ENCODE results near the gene FAM234B. TPM values are rescaled to one million over a fixed set of nuclear protein-coding genes. Genes with fewer than 3 reads are reported as not detected.

Gene FAM234B
- polyA plus RNA-seq, 1 donor from 2014 or later, result 20.5 TPM

DNA sequence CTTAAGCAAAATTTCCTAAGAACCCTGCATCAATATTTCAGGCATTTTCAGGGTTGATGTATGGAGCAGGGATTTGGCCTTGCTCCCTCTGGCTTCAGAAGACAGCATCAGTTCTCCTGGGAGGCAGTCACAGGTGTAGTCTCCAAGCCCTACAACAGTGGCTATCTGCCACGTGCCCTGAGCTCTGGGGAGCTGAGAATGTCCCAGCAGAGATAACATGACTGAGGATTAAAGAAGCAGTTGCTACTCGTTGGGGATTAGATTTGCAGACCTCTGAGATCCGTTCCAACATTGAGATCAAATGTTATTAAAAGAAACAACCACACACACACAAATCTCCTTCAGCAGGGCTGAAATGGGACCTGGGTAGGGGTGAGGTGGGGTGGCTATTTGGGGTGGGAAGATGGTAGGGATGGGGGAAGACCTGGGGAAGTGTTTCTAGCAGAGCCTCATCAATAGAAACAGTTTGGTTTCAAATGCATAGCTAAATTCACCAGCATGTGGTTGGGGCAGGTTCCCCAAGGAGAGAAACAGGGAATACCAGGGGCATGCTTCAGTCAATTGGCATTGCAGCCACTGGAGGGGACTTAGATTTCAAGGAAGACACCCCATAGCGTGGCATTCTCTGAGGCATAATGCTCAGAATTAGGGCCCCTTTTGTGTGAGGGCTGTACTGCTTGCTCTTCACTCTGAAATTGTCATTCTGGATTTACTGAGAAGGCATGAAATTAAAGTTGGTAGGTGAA is 15.2 kb upstream of the FAM234B start:
- H3K27ac ChIP-seq (ENCODE audit: low read length), result no peak overlapping the region
- no peaks in the 10 kb centered on the region for H3K36me3 ChIP-seq (ENCODE audit: insufficient read depth, low read length)
- no peaks in the 10 kb centered on the region for H3K27me3 ChIP-seq (ENCODE audit: insufficient read depth, low read depth, low read length)
- no peaks in the 10 kb centered on the region for H3K9me3 ChIP-seq (ENCODE audit: low read length)
- H2AFZ ChIP-seq (ENCODE audit: low read depth, low read length), result no peak overlapping the region
- no peaks in the 10 kb centered on the region for H4K20me1 ChIP-seq (ENCODE audit: insufficient read depth)
- no peaks in the 10 kb centered on the region for H3K79me2 ChIP-seq (replicated peaks; ENCODE audit: insufficient read depth, low read length)
- no peaks in the 10 kb centered on the region for H3K9me2 ChIP-seq (ENCODE audit: insufficient read depth, low read length)
- H3K4me2 ChIP-seq (ENCODE audit: low read length), result no peak overlapping the region
- TF ChIP-seq RAD21 (conservative IDR thresholded peaks at IDR 0.05) (no peak), TAF1 (IDR thresholded peaks at IDR 0.05; ENCODE audit: low read depth) (no peak), SMC3 (conservative IDR thresholded peaks at IDR 0.05; ENCODE audit: poor library complexity) (no peak), EZH2 (IDR thresholded peaks at IDR 0.05; ENCODE audit: borderline replicate concordance, insufficient read depth, low read length, poor library complexity, severe bottlenecking) (no peak), EP300 (conservative IDR thresholded peaks at IDR 0.05; ENCODE audit: poor library complexity, severe bottlenecking) (no peak), POLR2AphosphoS5 (IDR thresholded peaks at IDR 0.05) (no peak), MXI1 (conservative IDR thresholded peaks at IDR 0.05; ENCODE audit: poor library complexity, severe bottlenecking) (no peak)
- TF ChIP-seq, protein P1, sequence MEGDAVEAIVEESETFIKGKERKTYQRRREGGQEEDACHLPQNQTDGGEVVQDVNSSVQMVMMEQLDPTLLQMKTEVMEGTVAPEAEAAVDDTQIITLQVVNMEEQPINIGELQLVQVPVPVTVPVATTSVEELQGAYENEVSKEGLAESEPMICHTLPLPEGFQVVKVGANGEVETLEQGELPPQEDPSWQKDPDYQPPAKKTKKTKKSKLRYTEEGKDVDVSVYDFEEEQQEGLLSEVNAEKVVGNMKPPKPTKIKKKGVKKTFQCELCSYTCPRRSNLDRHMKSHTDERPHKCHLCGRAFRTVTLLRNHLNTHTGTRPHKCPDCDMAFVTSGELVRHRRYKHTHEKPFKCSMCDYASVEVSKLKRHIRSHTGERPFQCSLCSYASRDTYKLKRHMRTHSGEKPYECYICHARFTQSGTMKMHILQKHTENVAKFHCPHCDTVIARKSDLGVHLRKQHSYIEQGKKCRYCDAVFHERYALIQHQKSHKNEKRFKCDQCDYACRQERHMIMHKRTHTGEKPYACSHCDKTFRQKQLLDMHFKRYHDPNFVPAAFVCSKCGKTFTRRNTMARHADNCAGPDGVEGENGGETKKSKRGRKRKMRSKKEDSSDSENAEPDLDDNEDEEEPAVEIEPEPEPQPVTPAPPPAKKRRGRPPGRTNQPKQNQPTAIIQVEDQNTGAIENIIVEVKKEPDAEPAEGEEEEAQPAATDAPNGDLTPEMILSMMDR (IDR thresholded peaks at IDR 0.05; ENCODE audit: poor library complexity, severe bottlenecking), result no peak
- TF ChIP-seq, protein P2, sequence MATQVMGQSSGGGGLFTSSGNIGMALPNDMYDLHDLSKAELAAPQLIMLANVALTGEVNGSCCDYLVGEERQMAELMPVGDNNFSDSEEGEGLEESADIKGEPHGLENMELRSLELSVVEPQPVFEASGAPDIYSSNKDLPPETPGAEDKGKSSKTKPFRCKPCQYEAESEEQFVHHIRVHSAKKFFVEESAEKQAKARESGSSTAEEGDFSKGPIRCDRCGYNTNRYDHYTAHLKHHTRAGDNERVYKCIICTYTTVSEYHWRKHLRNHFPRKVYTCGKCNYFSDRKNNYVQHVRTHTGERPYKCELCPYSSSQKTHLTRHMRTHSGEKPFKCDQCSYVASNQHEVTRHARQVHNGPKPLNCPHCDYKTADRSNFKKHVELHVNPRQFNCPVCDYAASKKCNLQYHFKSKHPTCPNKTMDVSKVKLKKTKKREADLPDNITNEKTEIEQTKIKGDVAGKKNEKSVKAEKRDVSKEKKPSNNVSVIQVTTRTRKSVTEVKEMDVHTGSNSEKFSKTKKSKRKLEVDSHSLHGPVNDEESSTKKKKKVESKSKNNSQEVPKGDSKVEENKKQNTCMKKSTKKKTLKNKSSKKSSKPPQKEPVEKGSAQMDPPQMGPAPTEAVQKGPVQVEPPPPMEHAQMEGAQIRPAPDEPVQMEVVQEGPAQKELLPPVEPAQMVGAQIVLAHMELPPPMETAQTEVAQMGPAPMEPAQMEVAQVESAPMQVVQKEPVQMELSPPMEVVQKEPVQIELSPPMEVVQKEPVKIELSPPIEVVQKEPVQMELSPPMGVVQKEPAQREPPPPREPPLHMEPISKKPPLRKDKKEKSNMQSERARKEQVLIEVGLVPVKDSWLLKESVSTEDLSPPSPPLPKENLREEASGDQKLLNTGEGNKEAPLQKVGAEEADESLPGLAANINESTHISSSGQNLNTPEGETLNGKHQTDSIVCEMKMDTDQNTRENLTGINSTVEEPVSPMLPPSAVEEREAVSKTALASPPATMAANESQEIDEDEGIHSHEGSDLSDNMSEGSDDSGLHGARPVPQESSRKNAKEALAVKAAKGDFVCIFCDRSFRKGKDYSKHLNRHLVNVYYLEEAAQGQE (IDR thresholded peaks at IDR 0.05; ENCODE audit: borderline replicate concordance), result no peak
- no peak overlapping the region for H3K4me3 ChIP-seq (ENCODE audit: low read length)
- H3K9ac ChIP-seq (ENCODE audit: low read length), result no peak overlapping the region
- H3F3A ChIP-seq (ENCODE audit: insufficient read depth, low read length, poor library complexity, severe bottlenecking), result no peaks in the 10 kb centered on the region

DNA sequence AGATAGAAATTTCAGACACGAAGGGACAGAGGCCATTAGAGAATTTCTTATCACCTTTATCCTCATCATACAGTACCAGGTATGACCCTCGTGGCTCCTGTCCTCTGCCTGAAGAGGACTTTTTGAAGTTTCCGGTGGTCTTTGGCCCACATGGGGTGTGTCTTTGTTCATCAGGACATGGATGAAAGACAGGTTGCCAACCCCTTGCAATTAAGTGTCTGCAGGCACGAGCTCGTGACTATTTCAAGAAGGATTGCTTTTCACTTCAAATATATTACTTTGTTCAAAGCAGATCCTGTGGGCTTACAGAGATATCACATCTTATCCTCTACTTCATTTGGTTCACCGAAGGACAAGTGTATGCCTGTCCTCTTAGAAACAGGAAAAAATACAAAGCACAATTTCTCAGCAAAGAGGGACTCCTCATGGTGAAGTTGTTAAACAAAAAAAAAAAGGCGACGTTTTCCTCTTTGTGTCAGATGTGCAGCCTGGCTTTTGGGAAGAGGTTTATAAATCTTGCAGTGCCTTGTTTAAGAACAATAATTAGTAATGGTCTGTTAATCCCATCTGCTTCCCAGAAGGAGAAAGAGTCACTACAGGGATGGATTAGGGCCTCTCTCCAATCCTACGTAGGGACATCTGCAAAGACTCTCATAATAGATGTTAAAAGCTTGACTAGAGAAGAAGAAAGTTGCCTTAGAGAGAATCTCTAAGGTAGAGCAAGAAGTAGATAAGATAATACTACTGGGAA is 13.5 kb upstream of the FAM234B start:
- Histone ChIP-seq H3K9me2 (ENCODE audit: insufficient read depth, low read length) (no peaks in the 10 kb centered on the region), H3K27ac (ENCODE audit: low read length) (no peak overlapping the region), H3K79me2 (replicated peaks; ENCODE audit: insufficient read depth, low read length) (no peaks in the 10 kb centered on the region), H4K20me1 (ENCODE audit: insufficient read depth) (no peaks in the 10 kb centered on the region), H3K36me3 (ENCODE audit: insufficient read depth, low read length) (no peaks in the 10 kb centered on the region), H3K27me3 (ENCODE audit: insufficient read depth, low read depth, low read length) (no peaks in the 10 kb centered on the region), H2AFZ (ENCODE audit: low read depth, low read length) (no peak overlapping the region), H3K9me3 (ENCODE audit: low read length) (no peaks in the 10 kb centered on the region), H3F3A (ENCODE audit: insufficient read depth, low read length, poor library complexity, severe bottlenecking) (no peaks in the 10 kb centered on the region), H3K4me2 (ENCODE audit: low read length) (no peak overlapping the region), H3K4me3 (ENCODE audit: low read length) (no peak overlapping the region), H3K9ac (ENCODE audit: low read length) (no peak overlapping the region)
- TF ChIP-seq, protein P1 (IDR thresholded peaks at IDR 0.05; ENCODE audit: poor library complexity, severe bottlenecking), result no peak
- TF ChIP-seq TAF1 (IDR thresholded peaks at IDR 0.05; ENCODE audit: low read depth), result no peak
- no peak for TF ChIP-seq MXI1 (conservative IDR thresholded peaks at IDR 0.05; ENCODE audit: poor library complexity, severe bottlenecking)
